SK-N-MC (cell line): ENCODE results near the gene RYR2.

Experiments used
- DNase-seq: peaks from one replicate; pipeline ENCODE4 v3.0.0-alpha.2; 2011; ENCODE audit warnings: low read depth, low spot score
- H3K27ac ChIP-seq: fragments of 200-600 bp; sonication (generic); 2 replicates; pipeline ENCODE4 v1.5.1; 2016; ENCODE audit warnings: mixed run types
- H3K36me3 ChIP-seq: fragments of 200-600 bp; sonication (generic); 2 replicates; pipeline ENCODE4 v1.6.1; 2017; ENCODE audit warnings: antibody characterized with exemption, low read length, mixed read lengths; ENCODE audit not compliant: insufficient read depth
- H3K4me3 ChIP-seq: fragments of 200-600 bp; sonication (generic); 2 replicates; pipeline ENCODE4 v1.5.1; 2016
- H3K9ac ChIP-seq: fragments of 200-600 bp; sonication (generic); 2 replicates; pipeline ENCODE4 v1.8.0; 2017; ENCODE audit warnings: mixed run types, mixed read lengths; ENCODE audit not compliant: insufficient read length
- H3K9me3 ChIP-seq: fragments of 200-600 bp; sonication (generic); 2 replicates; pipeline ENCODE4 v1.6.1; 2017; ENCODE audit warnings: low read depth, mild to moderate bottlenecking, antibody characterized with exemption, low read length, moderate library complexity, mixed read lengths
- EZH2 ChIP-seq: fragments of 200-600 bp; sonication (generic); IDR thresholded peaks from one replicate; pipeline ENCODE4 v1.6.1; 2017; ENCODE audit warnings: antibody characterized with exemption
- FOXP2 ChIP-seq: optimal IDR thresholded peaks from 2 replicates; pipeline ENCODE3; 2011; ENCODE audit warnings: mild to moderate bottlenecking, moderate library complexity; ENCODE audit not compliant: insufficient read depth; ENCODE audit errors: extremely low read length, control extremely low read depth
- POLR2AphosphoS5 ChIP-seq: IDR thresholded peaks from 2 replicates; pipeline ENCODE4 v1.6.1; 2012; ENCODE audit warnings: mild to moderate bottlenecking, low read depth, low read length, borderline replicate concordance

Gene RYR2

GRCh38 chr1:237303929-237304328 lies 261.9 kb downstream of the RYR2 start:
- H3K9ac ChIP-seq: no peak overlapping the region
- H3K4me3 ChIP-seq: no peak overlapping the region
- H3K27ac ChIP-seq: no peak overlapping the region
- H3K9me3 ChIP-seq: no peaks in the 10 kb centered on the region
- TF ChIP-seq EZH2 (no peak), POLR2AphosphoS5 (no peak), FOXP2 (no peak)
- no peak for DNase-seq
- H3K36me3 ChIP-seq: no peaks in the 10 kb centered on the region

GRCh38 chr1:237306726-237307125 lies 264.7 kb downstream of the RYR2 start:
- Histone ChIP-seq H3K36me3 (no peaks in the 10 kb centered on the region), H3K27ac (no peak overlapping the region), H3K9ac (no peak overlapping the region), H3K4me3 (no peak overlapping the region), H3K9me3 (no peaks in the 10 kb centered on the region)
- DNase-seq: no peak
- TF ChIP-seq FOXP2: no peak
- TF ChIP-seq POLR2AphosphoS5: no peak

GRCh38 chr1:237309595-237310118 lies 267.7 kb downstream of the RYR2 start:
- no peak for DNase-seq
- no peak overlapping the region for H3K9ac ChIP-seq
- TF ChIP-seq FOXP2 (no peak), POLR2AphosphoS5 (no peak), EZH2 (no peak)

GRCh38 chr1:237316352-237316751 lies 274.4 kb downstream of the RYR2 start:
- Histone ChIP-seq H3K36me3 (no peaks in the 10 kb centered on the region), H3K4me3 (no peak overlapping the region), H3K27ac (no peak overlapping the region), H3K9ac (no peak overlapping the region), H3K9me3 (no peaks in the 10 kb centered on the region)
- no peak for DNase-seq
- TF ChIP-seq FOXP2 (no peak), EZH2 (no peak), POLR2AphosphoS5 (no peak)

More at GRCh38 chr1:237309595-237310118, 267.7 kb downstream of the RYR2 start:
- no peak overlapping the region for H3K27ac ChIP-seq
- H3K4me3 ChIP-seq: no peak overlapping the region
- no peaks in the 10 kb centered on the region for H3K36me3 ChIP-seq
- H3K9me3 ChIP-seq: no peaks in the 10 kb centered on the region

GRCh38 chr1:237318748-237319147 lies 276.8 kb downstream of the RYR2 start:
- Histone ChIP-seq H3K9ac (no peak overlapping the region), H3K9me3 (no peaks in the 10 kb centered on the region), H3K27ac (no peak overlapping the region), H3K36me3 (no peaks in the 10 kb centered on the region), H3K4me3 (no peak overlapping the region)
- DNase-seq: no peak
- no peak for TF ChIP-seq POLR2AphosphoS5
- TF ChIP-seq FOXP2: no peak
- TF ChIP-seq EZH2: no peak

- no peaks in the 10 kb centered on the region for H3K36me3 ChIP-seq
- no peaks in the 10 kb centered on the region for H3K9me3 ChIP-seq
- no peak overlapping the region for H3K9ac ChIP-seq
- TF ChIP-seq EZH2: no peak
- no peak for TF ChIP-seq POLR2AphosphoS5
- TF ChIP-seq FOXP2: no peak
- no peak overlapping the region for H3K4me3 ChIP-seq
- DNase-seq: no peak
- no peak overlapping the region for H3K27ac ChIP-seq
These were observed 278.9 kb downstream of the RYR2 start for GRCh38 chr1:237320890-237321289.

- Histone ChIP-seq H3K9me3 (no peaks in the 10 kb centered on the region), H3K27ac (no peak overlapping the region), H3K36me3 (no peaks in the 10 kb centered on the region), H3K4me3 (no peak overlapping the region), H3K9ac (no peak overlapping the region)
- TF ChIP-seq FOXP2: no peak
- TF ChIP-seq EZH2: no peak
- TF ChIP-seq POLR2AphosphoS5: no peak
- no peak for DNase-seq
These were observed 282.2 kb downstream of the RYR2 start for GRCh38 chr1:237324226-237324625.

- H3K9me3 ChIP-seq: no peaks in the 10 kb centered on the region
- H3K4me3 ChIP-seq: no peak overlapping the region
- TF ChIP-seq POLR2AphosphoS5 (no peak), EZH2 (no peak), FOXP2 (no peak)
- no peaks in the 10 kb centered on the region for H3K36me3 ChIP-seq
- H3K9ac ChIP-seq: no peak overlapping the region
- H3K27ac ChIP-seq: no peak overlapping the region
- no peak for DNase-seq
These were observed 285.1 kb downstream of the RYR2 start for GRCh38 chr1:237327061-237327460.

GRCh38 chr1:237340892-237341291 lies 298.9 kb downstream of the RYR2 start:
- Histone ChIP-seq H3K36me3 (0 out of 2 replicates have a peak, but pooled peaks cover 2% of the 10 kb centered on the region), H3K4me3 (no peak overlapping the region), H3K9me3 (no peaks in the 10 kb centered on the region), H3K9ac (no peak overlapping the region), H3K27ac (no peak overlapping the region)
- TF ChIP-seq EZH2: no peak
- no peak for TF ChIP-seq POLR2AphosphoS5
- no peak for TF ChIP-seq FOXP2
- no peak for DNase-seq
